CD4-positive, alpha-beta T cell treated with Interleukin-6 for 4 hours (primary cell): ENCODE data around the gene RAPGEF2.
"Not testable (repeated sequence)": the region's sequence is repeated elsewhere in the genome, so short reads cannot be mapped to it uniquely, and the experiment has no call there.

Source experiments
- DNase-seq: peaks from one replicate; pipeline ENCODE4 v3.0.0-alpha.2; 2020; ENCODE audit warnings: mixed read lengths

RAPGEF2 gene

DNA sequence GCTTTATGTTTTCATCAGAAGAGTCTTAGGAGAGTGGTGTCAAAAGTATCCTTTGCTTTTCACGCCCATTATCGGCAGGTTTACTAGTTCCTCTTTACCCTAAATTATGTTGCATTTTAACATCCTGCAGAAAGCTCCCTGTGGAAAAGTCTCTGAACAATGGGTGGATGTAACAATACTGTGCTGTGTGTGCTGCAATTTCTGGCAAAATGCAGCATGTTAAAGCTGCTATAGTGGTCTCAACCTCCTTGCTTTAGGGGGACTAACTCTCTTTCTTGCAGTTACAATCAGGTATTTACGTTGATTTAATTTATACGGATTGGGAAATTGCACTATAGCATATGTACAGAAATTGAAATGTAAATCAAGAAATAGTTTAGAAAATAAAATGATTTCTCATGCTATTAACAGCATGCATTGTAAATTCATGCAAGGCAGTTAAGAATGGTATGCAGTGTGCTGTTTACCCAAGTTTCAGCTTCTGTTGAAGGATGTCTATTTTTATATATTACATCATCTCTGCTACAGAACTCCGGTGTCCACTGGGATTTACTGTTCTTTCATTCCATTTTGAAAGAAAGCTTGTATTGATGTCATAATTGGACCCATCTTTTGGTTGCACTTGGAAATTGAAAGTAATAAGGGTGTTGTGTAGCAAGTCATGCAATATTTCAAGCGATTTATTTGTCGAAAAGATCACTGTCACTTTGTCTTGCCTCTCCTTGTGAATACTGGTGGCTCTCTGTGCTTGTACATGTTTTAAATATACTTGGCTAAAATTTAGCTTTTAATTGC lies 145.7 kb downstream of the RAPGEF2 start:
- DNase-seq, result no peak

DNA sequence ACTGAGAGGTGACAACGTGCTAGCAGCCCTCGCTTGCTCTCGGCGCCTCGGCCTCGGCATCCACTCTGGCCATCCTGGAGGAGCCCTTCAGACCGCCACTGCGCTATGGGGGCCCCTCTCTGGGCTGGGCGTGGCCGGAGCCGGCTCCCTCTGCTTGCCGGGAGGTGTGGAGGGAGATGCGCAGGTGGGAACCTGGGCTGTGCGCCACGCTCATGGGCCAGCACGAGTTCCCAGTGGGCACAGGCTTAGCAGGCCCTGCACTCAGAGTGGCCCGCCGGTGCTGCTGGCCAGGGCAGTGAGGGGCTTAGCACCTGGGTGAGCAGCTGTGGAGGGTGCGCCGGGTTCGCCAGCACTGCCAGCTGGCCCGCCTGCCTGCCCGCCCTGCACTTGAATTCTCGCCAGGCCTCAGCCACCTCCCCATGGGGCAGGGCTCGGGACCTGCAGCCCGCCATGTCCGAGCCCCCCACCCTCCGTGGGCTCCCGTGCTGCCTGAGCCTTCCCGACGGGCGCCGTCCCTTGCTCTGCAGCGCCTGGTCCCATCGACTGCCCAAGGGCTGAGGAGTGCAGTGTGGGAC lies 148.0 kb downstream of the RAPGEF2 start:
- no peak for DNase-seq

DNA sequence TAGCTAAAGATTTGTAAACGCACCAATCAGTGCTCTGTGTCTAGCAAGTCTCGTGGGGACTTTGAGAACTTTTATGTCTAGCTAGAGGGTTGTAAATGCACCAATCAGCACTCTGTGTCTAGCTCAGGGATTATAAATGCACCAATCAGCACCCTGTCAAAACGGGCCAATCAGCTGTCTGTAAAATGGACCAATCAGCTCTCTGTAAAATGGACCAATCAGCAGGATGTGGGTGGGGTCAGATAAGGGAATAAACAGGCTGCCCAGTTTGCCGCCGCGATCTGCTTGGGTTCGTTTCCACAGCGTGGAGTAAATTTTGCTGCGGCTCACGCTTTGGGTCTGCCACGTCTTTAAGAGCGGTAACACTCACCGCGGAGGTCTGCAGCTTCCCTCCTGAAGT lies 148.7 kb downstream of the RAPGEF2 start:
- not testable (repeated sequence) for DNase-seq

DNA sequence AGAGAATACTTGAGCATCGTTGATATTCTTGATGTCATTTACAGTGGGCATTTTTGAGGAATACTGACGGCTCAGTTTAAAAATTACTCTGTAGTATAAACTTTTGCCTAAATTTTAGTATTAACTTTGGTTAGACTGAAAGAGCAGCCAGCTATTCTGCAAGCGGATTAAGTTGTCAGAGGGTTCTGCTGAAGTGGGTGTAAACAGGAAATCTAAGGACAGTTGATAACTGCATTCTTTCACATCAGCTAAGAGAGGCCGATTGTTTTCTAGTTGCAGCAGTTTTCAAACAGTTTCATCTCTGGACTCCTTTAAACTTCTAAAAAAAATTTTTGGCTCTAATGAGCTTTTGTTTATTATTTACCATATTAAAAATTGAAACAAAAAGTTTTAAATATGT lies 149.6 kb downstream of the RAPGEF2 start:
- DNase-seq, result no peak

DNA sequence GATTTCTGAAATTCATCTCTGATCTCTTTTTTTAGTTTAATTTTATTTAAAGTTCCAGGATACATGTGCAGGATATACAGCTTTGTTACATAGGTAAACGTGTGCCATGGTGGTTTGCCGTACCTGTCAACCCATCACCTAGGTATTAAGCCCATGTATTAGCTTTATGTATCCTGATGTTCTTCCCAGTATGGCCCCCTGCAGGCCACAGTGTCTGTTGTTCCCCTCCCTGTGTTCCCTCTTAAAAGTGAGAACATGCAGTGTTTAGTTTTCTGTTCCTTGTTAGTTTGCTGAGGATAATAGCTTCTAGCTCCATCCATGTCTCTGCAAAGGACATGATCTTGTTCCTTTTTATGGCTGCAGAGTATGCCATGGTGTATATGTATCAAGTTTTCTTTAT lies 153.2 kb downstream of the RAPGEF2 start:
- DNase-seq, result no peak

DNA sequence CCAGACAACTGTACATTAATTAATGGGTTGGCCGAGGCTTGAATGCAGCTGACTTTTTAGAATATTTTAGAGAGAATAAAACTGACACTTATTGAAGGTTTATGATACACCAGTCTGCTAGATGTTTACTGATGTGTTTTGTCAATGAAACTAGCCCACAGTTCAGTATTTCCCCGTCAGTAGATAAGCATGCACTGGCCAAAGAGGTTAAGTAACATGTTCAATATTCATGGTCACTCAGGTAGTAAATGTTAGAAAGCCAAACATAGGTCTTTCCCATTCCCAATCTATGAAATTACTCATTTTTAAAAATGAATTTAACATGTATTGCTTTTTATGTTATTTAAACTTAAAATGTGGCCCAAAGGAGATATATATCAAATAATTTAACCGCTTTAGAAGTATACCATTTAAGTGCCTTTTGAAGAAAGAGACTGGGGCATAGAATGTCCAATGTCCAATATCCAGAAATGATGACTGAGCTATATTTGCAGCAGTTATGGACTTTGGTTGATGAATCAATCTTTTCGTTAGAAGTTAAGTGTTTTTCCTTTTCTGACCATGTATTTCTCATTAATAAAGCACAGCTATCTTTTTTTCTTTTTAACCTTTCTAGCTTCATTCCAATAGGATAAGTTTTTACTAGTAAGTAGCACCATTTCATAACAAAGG lies 156.1 kb downstream of the RAPGEF2 start:
- no peak for DNase-seq

DNA sequence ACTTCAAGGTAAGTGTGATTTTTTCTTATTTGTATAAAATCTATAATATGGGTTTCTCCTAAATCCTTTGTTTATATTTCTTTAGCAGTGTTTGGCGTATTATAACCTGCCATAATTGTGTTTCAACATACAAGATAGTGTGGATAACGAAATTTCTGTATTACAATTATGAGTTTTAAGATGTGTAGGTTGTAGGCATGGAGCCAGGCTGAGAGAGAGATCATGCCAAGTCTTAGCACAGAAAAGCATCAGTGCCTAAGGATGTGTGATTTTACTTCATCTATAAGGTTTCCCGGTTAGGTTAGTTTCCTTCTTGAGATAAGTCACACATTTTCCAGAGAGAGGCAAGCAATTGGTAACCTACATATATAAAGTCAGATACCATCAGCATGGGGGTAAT lies 161.2 kb downstream of the RAPGEF2 start:
- DNase-seq, result no peak

DNA sequence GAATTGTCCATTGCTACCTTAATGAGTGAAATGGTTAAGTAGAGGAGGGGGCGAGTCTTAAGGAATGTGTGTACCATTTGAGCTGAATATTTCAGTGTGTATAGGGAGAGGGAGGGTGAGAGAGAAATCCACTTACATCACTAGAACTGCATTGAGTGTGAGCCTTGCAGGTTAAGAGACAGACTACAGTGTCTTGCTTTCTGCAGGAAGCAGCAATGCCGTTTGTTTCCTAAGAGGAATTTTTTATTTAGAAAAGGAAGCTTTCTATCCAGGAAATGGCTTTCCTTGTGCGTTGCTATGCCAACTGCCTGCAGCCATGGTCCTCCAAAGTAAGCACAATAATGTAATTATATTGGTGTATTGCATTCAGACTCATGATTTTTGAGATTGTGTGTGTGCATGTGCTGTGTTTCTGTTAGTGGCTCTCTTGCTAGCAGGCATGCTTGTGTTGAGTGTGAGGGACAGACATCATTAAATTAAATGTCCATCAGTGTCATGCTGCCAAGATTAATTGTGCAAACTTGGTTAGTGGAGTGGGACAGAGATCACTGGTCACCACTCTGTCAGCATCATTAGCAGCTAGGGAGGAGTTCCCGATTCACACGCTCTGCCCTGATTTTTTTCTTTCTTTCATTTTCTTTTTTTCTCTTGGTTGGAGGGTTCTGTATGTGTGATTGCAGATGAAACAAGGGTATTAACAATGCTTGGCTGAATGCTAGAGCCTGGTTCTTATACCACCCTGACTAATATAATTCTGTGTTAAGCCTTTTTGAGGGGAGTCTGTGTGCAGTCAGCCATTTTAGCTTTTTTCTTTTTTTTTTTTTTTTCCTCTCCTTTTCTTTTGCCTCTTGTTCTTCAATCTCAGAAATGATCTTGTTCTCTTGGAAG lies 164.3 kb downstream of the RAPGEF2 start:
- DNase-seq, result no peak

DNA sequence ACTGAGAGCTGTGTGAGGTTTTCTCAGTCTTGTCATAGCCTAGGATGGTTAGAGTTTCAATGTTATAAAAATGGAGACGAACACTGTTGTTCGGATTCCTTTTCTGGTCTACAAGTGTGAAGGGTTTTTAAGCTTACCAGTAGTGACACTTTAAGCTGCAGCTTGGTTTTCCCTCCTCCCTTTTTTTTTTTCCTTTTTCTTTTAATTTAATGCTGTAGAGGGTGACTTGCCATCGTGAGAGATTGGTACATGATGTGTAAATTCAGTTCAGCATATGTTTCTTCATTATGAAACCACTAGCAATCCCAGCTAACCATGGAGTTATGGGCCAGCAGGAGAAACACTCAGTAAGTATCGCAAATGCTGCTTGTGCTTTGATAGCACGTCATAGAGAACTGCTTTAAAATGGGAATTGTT lies 165.0 kb downstream of the RAPGEF2 start:
- DNase-seq, result no peak

DNA sequence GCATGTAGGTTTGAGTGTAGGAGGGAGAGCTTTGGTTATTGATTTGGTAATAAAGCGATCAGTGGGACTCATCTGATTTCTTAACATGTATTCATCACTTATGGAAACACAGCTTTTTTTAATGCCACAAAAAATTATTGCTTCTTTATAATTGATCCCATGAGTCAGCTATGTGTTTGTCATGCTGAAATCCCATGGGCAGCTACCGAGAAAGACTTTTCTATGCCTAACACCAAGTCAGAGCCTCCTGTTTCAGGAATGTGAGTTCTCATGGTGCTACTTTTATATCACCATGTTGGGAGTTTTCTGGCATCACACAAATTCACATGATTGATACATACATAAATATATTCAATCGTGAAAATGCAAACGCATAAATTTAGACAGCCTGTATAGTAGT lies 165.7 kb downstream of the RAPGEF2 start:
- no peak for DNase-seq

DNA sequence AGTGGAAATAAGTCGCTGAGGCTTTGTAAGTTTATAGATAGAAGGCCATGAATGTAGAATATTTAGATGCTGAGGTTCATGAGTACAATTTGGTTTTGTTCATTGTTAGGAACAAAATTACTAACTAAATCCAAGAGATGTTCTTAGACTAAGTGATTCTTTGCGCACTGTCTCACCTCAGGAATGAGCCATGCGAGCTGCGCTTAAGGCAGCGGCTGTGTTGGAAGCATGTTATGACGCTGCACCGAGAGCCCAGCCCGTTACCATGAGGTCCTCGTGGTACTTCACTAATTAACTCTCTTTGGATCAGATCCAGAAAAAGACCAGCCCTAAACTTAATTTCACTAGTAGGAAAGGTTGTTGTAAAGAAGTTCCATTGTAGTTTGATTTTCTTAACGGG lies 166.2 kb downstream of the RAPGEF2 start:
- no peak for DNase-seq

DNA sequence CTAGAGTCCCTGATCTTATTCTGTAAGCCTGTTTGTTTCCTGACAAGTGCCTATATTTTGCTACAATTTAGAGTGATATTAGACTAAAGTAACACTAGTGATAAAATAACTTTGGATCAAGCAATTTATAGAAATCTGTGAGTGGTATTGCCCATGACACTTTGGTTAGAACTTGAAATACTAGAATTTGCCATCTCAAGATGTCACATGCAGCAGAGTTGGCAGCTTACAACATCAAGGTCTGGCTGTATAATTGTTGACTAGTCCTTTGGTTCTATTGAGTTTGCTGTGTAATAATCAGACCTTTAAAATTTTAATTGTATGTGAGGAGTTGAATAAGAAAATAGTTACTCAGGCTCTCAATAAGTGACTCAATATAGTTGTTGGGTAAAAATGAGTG lies 167.1 kb downstream of the RAPGEF2 start:
- no peak for DNase-seq

DNA sequence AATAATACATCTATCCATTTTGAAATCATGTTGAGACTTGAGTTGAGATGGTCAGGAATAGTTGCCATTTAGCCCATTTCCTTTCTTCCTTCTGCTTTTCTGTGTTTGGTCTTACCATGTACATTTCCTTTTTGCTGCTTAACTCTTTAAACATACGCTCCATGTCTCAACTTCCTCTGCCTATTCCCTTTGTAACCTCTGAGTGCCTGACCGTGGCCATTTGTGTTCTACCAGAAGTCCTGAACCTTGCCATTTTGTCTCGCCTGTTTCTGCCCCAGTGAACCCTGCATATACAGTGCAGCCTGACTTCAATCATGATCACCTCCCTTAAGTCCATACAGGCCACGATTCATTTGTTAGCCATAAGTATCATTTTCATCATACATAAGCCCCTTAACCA lies 169.0 kb downstream of the RAPGEF2 start:
- DNase-seq, result no peak

DNA sequence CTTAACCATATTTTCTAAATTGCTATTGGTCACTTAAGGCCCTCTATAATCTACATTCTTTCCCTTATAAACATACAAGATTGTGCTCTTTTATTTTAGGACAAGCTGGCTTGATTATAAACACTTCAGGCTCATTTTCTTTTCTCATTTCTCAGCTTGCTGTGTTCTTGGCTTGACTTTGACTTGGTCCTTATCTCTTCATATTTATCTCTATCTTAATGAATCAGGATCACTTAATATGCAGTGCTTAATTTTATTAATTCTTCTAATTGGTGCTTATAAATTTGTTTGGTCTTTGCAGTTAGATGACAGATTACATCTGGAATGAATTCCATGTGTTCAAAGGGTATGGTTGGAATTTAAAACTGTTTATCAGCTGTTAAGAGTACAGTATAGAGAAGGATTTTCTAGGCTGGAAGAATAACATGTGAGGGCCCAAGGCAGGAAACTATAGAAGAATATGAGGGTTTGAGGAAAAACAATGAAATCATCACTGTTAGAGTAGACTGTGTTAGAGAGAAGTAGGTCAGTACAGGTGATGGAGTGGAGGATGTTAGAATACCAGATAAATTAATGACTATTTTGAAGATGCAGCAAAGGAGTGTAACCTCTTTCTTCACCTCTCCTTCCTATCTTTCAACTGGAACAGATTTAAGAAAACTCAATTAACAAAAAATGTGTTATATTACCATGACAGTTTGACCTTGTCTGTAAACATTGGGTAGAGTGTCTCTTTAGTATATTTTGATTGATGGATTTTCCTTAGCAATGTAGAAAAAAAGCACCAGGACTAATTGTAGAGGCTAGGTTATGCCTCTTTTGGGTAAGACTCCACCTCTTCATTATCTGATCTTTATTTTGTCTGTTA lies 169.6 kb downstream of the RAPGEF2 start:
- no peak for DNase-seq

DNA sequence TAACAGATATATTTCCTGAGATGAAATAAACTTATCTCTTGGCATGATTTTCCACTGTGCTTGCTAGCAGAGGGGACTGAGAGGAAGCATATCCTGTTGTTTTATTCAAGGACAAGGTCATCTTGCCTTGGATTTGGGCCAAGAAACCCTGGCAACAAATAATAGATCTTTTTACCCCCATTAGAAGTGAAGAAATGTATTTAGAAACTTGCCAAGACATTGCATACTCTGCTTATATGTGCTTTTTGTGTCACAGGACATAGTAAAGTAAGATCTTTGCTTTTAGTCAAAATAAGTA lies 170.2 kb downstream of the RAPGEF2 start:
- DNase-seq, result no peak

DNA sequence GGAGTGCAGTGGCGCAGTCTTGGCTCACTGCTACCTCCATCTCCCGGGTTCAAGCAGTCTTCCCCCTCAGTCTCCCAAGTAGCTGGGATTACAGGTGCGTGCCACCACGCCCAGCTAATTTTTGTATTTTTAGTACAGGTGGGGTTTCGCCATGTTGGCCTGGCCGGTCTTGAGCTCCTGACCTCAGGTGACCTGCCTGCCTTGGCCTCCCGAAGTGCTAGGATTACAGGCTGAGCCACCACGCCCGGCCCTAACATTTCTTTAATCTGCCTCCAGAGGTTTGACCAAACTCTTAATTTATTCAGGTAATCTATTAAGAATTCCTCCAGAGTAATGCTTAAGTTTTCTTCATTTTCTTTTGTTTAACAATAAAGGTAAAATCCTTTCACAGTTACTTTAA lies 171.0 kb downstream of the RAPGEF2 start:
- DNase-seq, result no peak

DNA sequence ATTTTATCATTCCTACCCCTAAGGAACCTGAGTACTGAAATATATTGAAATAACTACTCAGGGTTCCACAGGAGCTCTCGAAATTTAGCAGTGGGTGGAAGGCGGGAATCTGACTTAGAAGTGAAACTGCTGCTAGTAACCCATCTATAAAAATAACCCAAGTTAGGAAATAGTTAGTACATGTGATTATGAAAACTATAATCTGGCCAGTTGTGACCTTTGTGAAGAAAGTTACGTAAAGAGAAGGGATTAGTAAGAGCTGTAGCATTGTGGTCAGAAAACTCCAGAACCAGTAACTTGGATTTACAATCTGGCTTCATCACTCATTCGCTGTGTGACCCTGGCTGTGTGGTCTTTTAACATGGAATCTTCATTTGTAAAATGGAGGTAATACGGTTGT lies 175.5 kb downstream of the RAPGEF2 start:
- no peak for DNase-seq

DNA sequence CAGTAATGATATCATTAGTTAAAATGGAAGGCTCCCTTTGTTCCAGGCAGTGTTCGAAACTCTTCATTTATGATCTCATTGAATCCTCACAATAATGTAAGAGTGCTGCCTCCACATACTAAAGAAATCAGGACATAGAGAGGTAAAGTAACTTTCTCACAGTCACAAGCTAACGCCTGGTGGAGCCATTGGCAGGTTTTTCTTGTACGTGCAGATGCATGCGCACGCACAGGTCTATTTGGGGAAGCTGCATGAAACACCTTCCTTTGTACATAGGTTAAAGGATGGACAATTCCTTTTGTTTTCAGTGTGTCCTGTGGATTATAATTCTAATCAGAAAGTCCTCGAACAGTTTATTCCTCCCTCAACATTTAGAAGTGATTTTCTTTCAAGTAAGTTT lies 176.2 kb downstream of the RAPGEF2 start:
- no peak for DNase-seq

DNA sequence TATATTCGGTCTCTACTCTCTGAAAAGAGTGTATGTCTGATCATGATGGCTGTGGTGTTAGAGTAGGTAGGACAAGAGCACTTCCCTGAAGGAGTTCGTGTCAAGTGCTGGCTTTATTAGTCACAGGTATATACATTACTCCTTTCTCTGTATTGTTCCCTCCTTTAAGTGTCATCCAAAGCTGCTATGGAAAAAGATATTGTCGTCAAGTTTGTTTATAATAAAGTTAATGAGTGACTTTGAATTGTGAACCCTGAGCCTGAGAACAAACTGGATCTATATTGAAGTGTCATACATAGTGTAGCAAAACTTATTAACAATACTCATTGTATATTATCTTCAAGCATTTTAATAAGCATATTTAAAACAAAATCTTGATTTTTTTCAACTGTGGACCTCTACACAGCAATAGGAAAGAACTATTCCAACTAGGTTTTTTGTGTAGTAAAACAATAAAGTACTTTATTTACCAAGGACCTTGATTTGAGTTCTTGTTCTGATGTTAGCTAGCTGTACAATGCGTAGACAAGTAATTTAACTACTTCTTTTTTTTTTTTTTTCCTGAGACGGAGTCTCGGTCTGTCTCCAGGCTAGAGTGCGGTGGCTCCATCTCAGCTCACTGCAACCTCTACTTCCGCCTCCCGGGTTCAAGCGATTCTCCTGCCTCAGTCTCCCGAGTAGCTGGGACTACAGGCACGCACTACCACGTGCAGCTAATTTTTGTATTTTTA lies 177.7 kb downstream of the RAPGEF2 start:
- DNase-seq, result no peak

DNA sequence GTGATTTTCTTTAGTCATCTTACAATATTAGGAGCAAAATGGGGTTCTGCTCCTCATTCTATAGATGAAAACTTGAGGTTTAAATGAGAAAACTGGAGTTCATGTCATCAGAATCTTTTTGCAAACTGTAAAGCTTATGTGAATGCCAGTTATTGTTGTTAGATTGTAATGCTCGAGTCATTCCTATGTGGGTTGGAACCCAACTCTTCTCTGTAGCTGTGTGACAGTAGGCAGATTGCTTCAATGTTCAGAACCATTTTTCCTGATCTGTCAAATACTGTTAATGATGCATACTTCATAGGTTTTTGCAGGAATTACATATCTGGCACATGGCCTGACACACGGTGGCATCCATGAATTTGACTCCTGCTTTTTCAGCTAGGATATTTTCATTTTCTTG lies 178.9 kb downstream of the RAPGEF2 start:
- DNase-seq, result no peak

DNA sequence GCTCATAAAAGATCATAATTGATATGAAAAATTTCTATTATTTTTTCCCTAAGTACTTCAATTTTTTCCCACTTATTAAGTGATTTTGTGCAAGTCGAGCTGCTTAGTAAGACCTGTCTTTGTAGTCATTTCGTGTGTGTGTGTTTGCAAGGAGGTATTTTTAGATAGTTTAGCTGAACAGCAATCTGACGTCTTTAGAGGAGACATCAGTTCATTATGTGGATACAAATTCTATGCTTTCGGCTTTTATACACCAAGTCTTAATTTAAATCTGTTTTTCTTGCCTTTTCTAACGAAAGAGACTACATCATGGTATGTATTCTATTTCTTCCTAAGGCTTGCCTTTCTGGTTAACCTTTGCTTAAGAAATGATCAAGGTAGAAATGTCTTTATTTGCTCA lies 179.4 kb downstream of the RAPGEF2 start:
- DNase-seq, result no peak

DNA sequence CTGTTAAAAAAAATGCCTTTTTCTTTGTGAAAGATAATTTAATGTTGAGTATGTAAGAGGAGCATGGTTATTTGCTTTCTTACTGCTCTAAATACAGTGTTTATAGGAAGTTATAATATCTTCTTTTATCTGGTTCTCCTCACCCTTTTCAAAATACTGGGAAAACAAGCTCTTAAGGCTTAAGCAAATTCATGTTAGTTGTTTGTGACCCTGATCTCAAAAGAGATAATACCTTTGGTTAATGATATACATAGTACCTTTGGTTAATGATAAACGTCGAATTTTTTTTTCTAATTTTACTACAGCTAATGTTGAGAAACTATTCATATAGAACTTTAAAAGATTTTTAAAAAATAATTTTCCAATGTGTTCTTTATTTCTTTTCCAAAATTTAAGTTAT lies 180.1 kb downstream of the RAPGEF2 start:
- no peak for DNase-seq
